HL-60 (cell line): ENCODE measurements around the gene SBSN.

ENCODE experiments used
- CTCF ChIP-seq: IDR thresholded peaks from one replicate; pipeline ENCODE4 v1.5.1; 2011; ENCODE audit warnings: low read length, control low read depth, inconsistent platforms; ENCODE audit not compliant: insufficient read depth
- GABPA ChIP-seq: IDR thresholded peaks from 2 replicates; pipeline ENCODE4 v1.6.1; 2012; ENCODE audit warnings: low read depth
- POLR2AphosphoS5 ChIP-seq: IDR thresholded peaks from 2 replicates; pipeline ENCODE4 v1.6.1; 2012; ENCODE audit warnings: low read depth

DNA sequence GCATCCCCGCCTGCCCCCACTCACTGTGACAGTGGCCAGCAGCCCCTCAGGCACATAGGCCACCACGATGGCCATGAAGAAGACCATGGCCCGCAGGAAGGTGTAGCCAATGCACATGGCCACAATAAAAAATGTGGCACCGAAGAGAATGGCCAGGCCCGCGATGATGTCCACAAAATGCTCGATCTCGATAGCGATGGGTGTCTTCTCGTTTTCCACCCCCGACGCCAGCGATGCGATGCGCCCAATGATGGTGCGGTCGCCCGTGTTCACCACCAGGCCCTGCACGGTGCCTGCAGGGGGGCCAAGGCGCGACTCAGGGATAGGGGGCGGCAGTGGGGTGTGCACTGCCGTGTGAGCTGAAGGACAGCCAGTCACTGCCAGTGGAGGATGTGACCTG lies 31.7 kb upstream of the SBSN start:
- TF ChIP-seq POLR2AphosphoS5 (no peak), CTCF (no peak), GABPA (no peak)
